Ovary (tissue), 3 donors: Measurements from ENCODE around the gene SLC22A24.

Experiments
- EP300 ChIP-seq: sonication (generic); formaldehyde crosslinking; IDR thresholded peaks from one replicate; pipeline ENCODE4 v1.6.1; 2017; ENCODE audit warnings: antibody characterized with exemption
- POLR2A ChIP-seq: fragments of 450-650 bp; IDR thresholded peaks from one replicate; pipeline ENCODE4 v1.6.1; 2017; ENCODE audit warnings: antibody characterized with exemption, mild to moderate bottlenecking, moderate library complexity
- TF ChIP-seq, protein P1 (sequence below), 3 donors: fragments of 450-650 bp in 2 of 3; fragments of 200-600 bp in 1 of 3; IDR thresholded peaks; one replicate each; pipeline versions ENCODE4 v1.5.1 to v1.8.0; 2016 to 2022; ENCODE audit warnings: antibody characterized with exemption in 3 of 3, mild to moderate bottlenecking in 1 of 3
- donor health status: DM: no; HTN: no; CAD: no.

DNA sequence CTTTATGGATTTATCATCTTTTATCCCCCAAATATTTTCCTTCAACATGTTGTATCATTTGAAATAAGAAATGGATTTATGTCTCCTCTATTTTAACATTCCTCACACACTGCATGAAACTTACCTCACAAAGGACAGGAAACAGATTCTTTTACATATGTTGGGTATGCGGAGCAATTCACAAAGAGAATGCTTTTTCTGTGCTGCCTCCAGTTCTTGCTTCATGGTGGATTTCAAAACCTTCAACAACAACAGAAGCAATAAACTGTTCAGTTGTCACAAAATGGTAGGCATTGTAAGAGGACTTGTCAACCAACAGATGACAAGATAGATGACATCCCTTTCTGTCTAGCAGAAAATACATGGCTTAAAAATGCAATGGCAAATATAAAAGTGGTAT, 36.5 kb upstream of the SLC22A24 start:
- TF ChIP-seq, protein P1, sequence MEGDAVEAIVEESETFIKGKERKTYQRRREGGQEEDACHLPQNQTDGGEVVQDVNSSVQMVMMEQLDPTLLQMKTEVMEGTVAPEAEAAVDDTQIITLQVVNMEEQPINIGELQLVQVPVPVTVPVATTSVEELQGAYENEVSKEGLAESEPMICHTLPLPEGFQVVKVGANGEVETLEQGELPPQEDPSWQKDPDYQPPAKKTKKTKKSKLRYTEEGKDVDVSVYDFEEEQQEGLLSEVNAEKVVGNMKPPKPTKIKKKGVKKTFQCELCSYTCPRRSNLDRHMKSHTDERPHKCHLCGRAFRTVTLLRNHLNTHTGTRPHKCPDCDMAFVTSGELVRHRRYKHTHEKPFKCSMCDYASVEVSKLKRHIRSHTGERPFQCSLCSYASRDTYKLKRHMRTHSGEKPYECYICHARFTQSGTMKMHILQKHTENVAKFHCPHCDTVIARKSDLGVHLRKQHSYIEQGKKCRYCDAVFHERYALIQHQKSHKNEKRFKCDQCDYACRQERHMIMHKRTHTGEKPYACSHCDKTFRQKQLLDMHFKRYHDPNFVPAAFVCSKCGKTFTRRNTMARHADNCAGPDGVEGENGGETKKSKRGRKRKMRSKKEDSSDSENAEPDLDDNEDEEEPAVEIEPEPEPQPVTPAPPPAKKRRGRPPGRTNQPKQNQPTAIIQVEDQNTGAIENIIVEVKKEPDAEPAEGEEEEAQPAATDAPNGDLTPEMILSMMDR (IDR thresholded peaks at IDR 0.05), result no peak
- no peak for TF ChIP-seq POLR2A
- no peak for TF ChIP-seq EP300
